Vagina (tissue), 2 donors: Measurements from ENCODE around the gene PEMT.

Experiments
- CTCF ChIP-seq, 3 experiments: fragments of 450-650 bp in 2 of 3; fragments of 200-600 bp in 1 of 3; sonication (generic) in 1 of 3; IDR thresholded peaks; one replicate each; pipeline ENCODE4 v1.5.1; 2017 to 2019; ENCODE audit warnings: antibody characterized with exemption in 3 of 3, mild to moderate bottlenecking in 2 of 3, moderate library complexity in 2 of 3
- POLR2AphosphoS5 ChIP-seq, 2 donors: sonication (generic); formaldehyde crosslinking; IDR thresholded peaks; one replicate each; pipeline ENCODE4 v1.9.0; 2017; ENCODE audit warnings: antibody characterized with exemption in 2 of 2, mild to moderate bottlenecking in 2 of 2, low read depth in 1 of 2; ENCODE audit not compliant: insufficient read depth in 1 of 2

- TF ChIP-seq POLR2AphosphoS5 (IDR thresholded peaks at IDR 0.05; ENCODE audit: insufficient read depth in 1 of 2, low read depth in 1 of 2), result no peak
- TF ChIP-seq CTCF (IDR thresholded peaks at IDR 0.05), result no peak
Measured at GRCh38 chr17:17527956-17528500, 63.5 kb downstream of the PEMT start.
